GM19438 (cell line): ENCODE data around the gene KRTAP4-9.
"Not testable (repeated sequence)": the region's sequence is repeated elsewhere in the genome, so short reads cannot be mapped to it uniquely, and the experiment has no call there.

ENCODE experiments used
- ATAC-seq: cut with Tn5 transposase; IDR thresholded peaks from one replicate; pipeline ENCODE4 v1.9.1; 2021; ENCODE audit warnings: low read depth; ENCODE audit not compliant: unreplicated experiment

The KRTAP4-9 gene

GRCh38 chr17:41123991-41124371, 18.8 kb downstream of the KRTAP4-9 start, which contains the start of gene KRTAP4-12:
Gene KRTAP4-12 (minus strand): TSS chr17:41124182. CDS start chr17:41124122, 60 bp downstream.
- ATAC-seq = not testable (repeated sequence)

- ATAC-seq = no peak
Measured at GRCh38 chr17:41125064-41125463, 19.9 kb downstream of the KRTAP4-9 start.

DNA sequence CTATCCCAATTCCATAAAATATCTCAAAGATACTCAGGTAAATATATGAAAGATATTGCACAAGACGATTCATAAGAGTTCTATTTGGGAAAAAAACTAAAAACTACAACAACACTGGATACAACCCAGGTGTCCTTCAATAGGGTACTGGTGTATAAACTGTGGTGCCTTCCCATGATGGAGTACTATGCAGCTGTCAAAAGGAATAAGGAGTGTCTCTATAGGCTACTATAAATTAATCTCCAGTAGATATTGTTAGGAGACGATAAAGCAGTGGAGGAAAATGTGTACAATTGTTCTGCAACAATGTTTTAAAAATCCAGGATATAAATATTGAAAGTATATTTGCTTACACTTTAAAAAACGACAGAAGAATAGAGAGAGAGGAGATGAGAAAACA, 21.2 kb downstream of the KRTAP4-9 start:
- ATAC-seq = no peak

DNA sequence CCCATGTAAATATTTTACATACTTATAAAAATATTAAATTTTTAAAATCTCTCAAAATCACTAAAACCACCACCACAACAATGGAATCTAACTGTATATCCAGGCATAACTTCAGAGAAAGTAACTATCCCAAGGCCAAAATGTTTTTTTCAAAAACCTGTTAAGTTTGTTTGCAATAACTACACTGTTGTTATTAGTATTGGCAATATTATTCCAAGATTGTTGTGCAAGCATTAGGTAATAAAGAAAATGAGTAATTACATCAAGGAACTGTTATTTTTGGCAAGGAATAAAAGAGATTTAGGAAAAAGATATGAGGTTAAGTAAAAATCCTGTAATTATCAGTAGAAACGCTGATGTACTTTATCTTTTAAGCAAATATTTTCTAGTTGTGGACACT, 22.2 kb downstream of the KRTAP4-9 start:
- ATAC-seq = no peak

- no peak for ATAC-seq
Measured at GRCh38 chr17:41131979-41132378, 26.8 kb downstream of the KRTAP4-9 start.

GRCh38 chr17:41133880-41134735, 28.9 kb downstream of the KRTAP4-9 start:
- no peak for ATAC-seq

GRCh38 chr17:41139865-41140264, 34.7 kb downstream of the KRTAP4-9 start:
- not testable (repeated sequence) for ATAC-seq

DNA sequence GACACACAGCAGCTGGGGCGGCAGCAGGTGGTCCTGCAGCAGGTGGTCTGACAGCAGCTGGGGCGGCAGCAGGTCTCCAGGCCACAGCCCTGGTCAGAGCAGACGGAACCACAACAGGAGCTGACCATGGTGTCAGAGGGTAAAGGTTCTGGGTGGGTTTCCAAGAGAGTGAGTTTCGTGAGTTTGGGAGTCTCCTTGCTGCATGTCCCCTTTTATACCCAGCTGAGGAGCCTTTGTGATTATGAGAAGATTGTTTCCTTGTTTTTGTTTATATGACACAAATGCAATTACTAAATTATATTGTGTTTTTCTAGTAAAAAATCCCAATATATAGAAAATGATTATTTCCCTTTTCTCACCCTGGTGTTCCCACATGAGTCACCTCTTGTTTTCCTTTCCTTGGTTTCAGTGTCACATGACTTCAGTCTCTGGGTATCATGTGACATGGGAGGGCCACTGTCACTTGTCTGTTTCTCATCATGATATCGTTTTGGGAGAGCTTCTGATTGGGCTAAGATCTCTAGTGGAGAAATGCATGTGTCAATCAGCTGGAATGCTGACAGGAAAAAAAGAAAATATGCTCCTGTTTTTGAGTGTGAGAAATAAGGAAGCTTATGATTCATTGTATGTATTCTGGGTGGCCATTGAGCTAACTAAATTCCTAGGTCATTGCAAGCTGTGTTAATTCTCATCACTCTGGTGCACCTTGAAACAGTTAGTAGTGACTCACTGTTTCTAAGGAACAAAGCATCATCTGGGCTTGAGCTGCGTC, 35.4 kb downstream of the KRTAP4-9 start, which contains the start of gene KRTAP4-6:
KRTAP4-6 (minus strand) TSS at position 185 of the 772 bp plus-strand sequence; CDS start at position 128, 57 bp downstream.
- no peak for ATAC-seq

DNA sequence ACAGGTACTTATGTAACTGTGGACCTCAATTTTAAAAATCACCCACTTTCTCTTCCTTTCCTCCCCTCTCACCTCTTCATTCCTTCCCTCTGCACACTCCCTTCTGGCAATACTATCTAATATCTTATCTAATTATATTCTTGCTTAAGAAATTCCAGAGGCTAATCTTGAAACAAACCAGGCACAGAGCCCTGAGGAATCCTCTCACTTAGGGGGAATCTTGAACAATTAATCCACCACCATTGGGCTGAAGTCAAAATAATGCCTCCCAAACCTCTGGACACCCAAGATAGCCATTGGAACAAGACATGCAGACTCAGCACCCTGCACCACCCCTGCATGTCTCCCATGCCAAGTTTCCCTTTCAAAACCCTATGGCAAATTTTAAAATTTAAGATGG, 36.2 kb downstream of the KRTAP4-9 start:
- ATAC-seq = no peak

- no peak for ATAC-seq
Measured at GRCh38 chr17:41144846-41145245, 39.7 kb downstream of the KRTAP4-9 start.

DNA sequence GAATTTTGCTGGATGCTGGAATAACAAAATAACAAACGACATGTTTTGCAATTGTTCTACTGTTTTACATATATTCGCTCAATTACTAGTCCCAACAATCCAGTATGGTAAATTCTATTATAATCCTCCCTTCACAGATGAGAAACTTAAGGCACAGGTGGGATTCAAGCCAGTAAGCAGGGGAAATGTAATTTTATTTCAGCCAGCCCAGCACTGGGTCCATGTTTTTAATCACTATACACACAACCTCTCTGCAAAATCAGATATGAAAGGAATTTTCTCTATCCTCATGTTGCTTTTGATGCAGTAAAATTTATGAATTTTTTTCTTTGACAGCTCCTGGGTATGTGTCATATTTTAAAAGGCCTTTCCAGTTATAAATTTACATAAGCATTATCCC, 40.1 kb downstream of the KRTAP4-9 start:
- ATAC-seq = no peak

DNA sequence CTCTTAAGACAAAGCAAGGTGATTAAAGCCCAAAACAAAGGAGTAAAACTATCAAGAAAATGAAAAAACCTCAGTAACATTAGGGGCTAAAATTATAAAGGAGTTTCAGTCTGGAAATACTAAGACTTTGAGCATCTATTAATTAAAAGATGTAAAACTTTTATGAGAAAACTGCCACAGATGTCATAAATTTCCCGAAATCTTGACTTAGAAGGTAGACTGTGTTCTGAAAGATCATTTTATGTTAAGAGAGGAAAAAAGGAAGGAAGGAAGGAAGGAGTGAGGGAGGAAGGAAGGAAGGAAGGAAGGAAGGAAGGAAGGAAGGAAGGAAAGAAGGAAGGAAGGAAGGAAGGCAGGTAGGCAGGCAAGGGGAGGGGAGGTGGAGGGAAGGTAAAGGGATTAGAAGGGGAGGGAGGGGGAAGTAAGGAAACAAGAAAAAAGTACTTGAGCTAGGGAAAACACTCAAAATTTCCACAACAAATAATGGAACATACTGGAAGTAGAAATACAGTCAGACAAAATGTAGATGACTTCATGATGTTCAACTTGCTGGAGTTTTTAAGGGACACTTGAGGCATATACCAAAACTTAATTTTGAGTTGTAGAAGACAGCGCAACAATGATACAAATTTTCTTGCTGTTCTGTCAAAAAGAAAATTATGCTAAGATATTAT, 42.5 kb downstream of the KRTAP4-9 start:
- no peak for ATAC-seq

GRCh38 chr17:41148971-41149651, 43.9 kb downstream of the KRTAP4-9 start:
- not testable (repeated sequence) for ATAC-seq

DNA sequence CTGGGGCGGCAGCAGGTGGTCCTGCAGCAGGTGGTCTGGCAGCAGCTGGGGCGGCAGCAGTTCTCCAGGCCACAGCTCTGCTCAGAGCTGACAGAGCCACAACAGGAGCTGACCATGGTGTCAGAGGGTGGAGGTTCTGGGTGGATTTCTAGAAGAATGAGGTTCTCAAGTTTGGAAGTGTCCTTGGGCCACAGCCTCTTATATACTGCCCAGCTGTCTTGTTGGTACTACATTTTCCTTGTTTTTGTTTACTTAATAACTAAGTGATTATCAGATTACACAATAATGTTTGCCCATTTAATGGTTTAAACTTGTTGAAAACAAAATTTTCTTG, 44.4 kb downstream of the KRTAP4-9 start, which contains the start of gene KRTAP4-5:
KRTAP4-5 (minus strand) TSS at position 174 of the 334 bp plus-strand sequence; CDS start at position 116, 58 bp downstream.
- no peak for ATAC-seq

- ATAC-seq = no peak
Measured at GRCh38 chr17:41150026-41150425, 44.8 kb downstream of the KRTAP4-9 start.

- ATAC-seq = no peak
Measured at GRCh38 chr17:41151525-41151924, 46.3 kb downstream of the KRTAP4-9 start.

DNA sequence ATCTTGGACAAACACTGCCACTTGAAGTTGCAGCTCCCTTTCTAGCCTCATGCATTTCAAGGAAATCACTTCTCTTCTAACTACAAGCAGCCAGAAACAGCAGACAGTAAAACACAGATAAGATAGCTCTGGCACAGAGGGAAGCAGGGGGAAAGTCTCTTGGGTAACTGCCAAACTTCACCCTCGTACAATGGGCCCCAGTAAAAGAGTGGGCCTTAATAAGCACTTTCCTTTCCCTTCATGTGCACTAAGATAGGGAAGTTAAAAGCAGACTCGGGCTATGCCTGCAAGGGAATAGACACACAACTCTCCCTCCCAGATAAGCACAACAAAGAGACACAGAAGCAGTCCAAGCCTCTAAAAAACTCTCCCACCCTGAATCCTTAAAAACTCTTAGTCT, 48.7 kb downstream of the KRTAP4-9 start:
- no peak for ATAC-seq
